Muscle layer of colon (tissue), 2 donors: ENCODE data around the gene PSMC5.
A peak's percentile ranks its signal among the peaks of the same experiment; 100 is the strongest.

ENCODE experiments used
- H3K27ac ChIP-seq: one replicate; pipeline ENCODE4 v1.7.0; 2013; ENCODE audit warnings: low read depth, mild to moderate bottlenecking, low read length, moderate library complexity
- H3K27me3 ChIP-seq, 2 donors: one replicate each; pipeline ENCODE4 v1.7.0; 2013; ENCODE audit warnings: low read length in 2 of 2, mild to moderate bottlenecking in 2 of 2; ENCODE audit not compliant: insufficient read depth in 2 of 2, control insufficient read depth in 1 of 2
- H3K36me3 ChIP-seq: one replicate; pipeline ENCODE4 v1.7.0; 2013; ENCODE audit warnings: mild to moderate bottlenecking, low read length; ENCODE audit not compliant: insufficient read depth
- H3K4me1 ChIP-seq: one replicate; pipeline ENCODE4 v1.7.0; 2013; ENCODE audit warnings: mild to moderate bottlenecking, low read length; ENCODE audit not compliant: insufficient read depth
- H3K4me3 ChIP-seq, 2 donors: one replicate each; pipeline ENCODE4 v1.7.0; 2013; ENCODE audit warnings: low read length in 2 of 2, low read depth in 1 of 2, mild to moderate bottlenecking in 1 of 2, moderate library complexity in 1 of 2
- H3K9ac ChIP-seq: one replicate; pipeline ENCODE4 v1.7.0; 2013; ENCODE audit warnings: low read length
- H3K9me3 ChIP-seq: one replicate; pipeline ENCODE4 v1.7.0; 2013; ENCODE audit warnings: mild to moderate bottlenecking, low read length
- donor health status: abdominal sarcoma.
- donor health status: Adenocarcinoma of cecum.

PSMC5 gene

GRCh38 chr17:63833026-63833740 is 6.0 kb downstream of the PSMC5 start:
- Histone ChIP-seq H3K27me3 (no peaks in the 10 kb centered on the region), H3K36me3 (peaks cover 83% of the 10 kb centered on the region), H3K9me3 (no peaks in the 10 kb centered on the region), H3K4me3 (no peak overlapping the region), H3K9ac (no peak overlapping the region), H3K4me1 (peaks cover 28% of the 10 kb centered on the region), H3K27ac (no peak overlapping the region)

DNA sequence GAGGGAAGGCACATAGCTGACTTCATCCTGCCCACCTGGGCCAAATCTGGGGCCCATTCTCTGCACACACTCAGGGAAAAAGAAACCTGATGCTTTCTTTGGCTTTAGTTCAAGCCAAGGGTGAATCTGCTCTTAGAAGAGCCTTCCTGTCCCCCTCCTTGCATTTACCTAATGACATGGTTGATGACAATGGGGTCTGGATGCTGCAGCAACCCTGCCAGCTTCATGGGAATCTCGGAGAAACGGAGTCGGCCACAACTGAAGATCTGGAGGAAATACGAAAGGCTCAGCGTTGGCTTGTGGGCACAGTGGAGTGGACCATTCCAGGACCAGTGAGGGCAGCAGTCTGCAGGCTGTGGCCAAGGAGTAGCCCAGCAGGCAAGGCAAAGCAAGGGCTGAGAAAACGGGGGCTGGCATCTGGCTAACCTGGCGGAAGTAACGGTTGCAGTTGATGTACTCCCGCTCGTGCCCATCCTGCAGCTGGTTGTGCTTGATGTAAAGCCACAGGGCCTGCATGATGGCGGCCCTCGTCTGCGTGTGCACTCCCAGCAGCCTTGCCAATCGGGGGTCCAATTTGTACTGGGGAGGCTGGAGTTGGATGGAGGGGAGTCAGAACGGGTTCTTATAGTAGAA is 6.6 kb downstream of the PSMC5 start:
- H3K36me3 ChIP-seq: peaks cover 83% of the 10 kb centered on the region
- no peak overlapping the region for H3K4me3 ChIP-seq
- H3K27me3 ChIP-seq: no peaks in the 10 kb centered on the region
- H3K27ac ChIP-seq: no peak overlapping the region
- H3K9ac ChIP-seq: no peak overlapping the region
- no peaks in the 10 kb centered on the region for H3K9me3 ChIP-seq
- H3K4me1 ChIP-seq: peaks cover 28% of the 10 kb centered on the region

- no peaks in the 10 kb centered on the region for H3K9me3 ChIP-seq
- peaks cover 29% of the 10 kb centered on the region for H3K4me1 ChIP-seq
- no peaks in the 10 kb centered on the region for H3K27me3 ChIP-seq
- no peak overlapping the region for H3K4me3 ChIP-seq
- no peak overlapping the region for H3K9ac ChIP-seq
- peaks cover 77% of the 10 kb centered on the region for H3K36me3 ChIP-seq
- H3K27ac ChIP-seq: peak overlapping the region; percentile 17
Observed at GRCh38 chr17:63834431-63835166, 7.4 kb downstream of the PSMC5 start.

GRCh38 chr17:63835167-63835720 is 8.0 kb downstream of the PSMC5 start:
- H3K9ac ChIP-seq: no peak overlapping the region
- peaks cover 33% of the 10 kb centered on the region for H3K4me1 ChIP-seq
- peaks cover 71% of the 10 kb centered on the region for H3K36me3 ChIP-seq
- H3K4me3 ChIP-seq: no peak overlapping the region
- no peaks in the 10 kb centered on the region for H3K9me3 ChIP-seq
- H3K27me3 ChIP-seq: no peaks in the 10 kb centered on the region
- H3K27ac ChIP-seq: no peak overlapping the region

GRCh38 chr17:63836811-63837210 is 9.6 kb downstream of the PSMC5 start:
- Histone ChIP-seq H3K27ac (peak overlapping the region; percentile 12), H3K27me3 (no peaks in the 10 kb centered on the region), H3K9ac (no peak overlapping the region), H3K36me3 (peaks cover 55% of the 10 kb centered on the region), H3K9me3 (no peaks in the 10 kb centered on the region), H3K4me1 (peaks cover 46% of the 10 kb centered on the region), H3K4me3 (no peak overlapping the region)

DNA sequence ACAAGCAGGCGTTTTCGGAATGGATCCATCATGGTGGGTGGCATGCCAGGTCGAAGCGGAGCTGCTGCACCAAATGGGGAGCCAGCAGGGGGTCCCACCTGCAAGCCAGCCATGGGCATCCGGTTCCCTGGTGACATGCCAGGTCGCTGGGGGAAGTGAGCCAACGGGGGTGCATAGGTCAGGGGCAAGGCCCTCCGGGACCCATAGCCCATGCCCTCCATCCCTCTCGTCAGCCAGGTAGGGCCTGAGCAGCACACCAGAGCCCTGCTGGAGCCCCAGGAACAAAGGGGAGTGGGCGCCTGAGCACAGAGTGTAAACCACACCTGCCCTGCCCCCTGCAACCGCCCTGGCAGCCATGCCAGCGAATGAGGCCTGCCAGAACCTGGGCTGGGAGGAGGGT is 10.2 kb downstream of the PSMC5 start:
- peaks cover 46% of the 10 kb centered on the region for H3K4me1 ChIP-seq
- H3K27me3 ChIP-seq: no peaks in the 10 kb centered on the region
- no peak overlapping the region for H3K4me3 ChIP-seq
- H3K36me3 ChIP-seq: peaks cover 49% of the 10 kb centered on the region
- no peaks in the 10 kb centered on the region for H3K9me3 ChIP-seq
- H3K9ac ChIP-seq: no peak overlapping the region
- H3K27ac ChIP-seq: peak overlapping the region; percentile 77

GRCh38 chr17:63837962-63838600 is 10.8 kb downstream of the PSMC5 start:
- Histone ChIP-seq H3K9me3 (no peaks in the 10 kb centered on the region), H3K27ac (peak overlapping the region; percentile 77), H3K9ac (no peak overlapping the region), H3K36me3 (peaks cover 43% of the 10 kb centered on the region), H3K4me1 (peaks cover 46% of the 10 kb centered on the region), H3K4me3 (peak overlapping the region in 1 of 2 donors; percentile 57), H3K27me3 (no peaks in the 10 kb centered on the region)

DNA sequence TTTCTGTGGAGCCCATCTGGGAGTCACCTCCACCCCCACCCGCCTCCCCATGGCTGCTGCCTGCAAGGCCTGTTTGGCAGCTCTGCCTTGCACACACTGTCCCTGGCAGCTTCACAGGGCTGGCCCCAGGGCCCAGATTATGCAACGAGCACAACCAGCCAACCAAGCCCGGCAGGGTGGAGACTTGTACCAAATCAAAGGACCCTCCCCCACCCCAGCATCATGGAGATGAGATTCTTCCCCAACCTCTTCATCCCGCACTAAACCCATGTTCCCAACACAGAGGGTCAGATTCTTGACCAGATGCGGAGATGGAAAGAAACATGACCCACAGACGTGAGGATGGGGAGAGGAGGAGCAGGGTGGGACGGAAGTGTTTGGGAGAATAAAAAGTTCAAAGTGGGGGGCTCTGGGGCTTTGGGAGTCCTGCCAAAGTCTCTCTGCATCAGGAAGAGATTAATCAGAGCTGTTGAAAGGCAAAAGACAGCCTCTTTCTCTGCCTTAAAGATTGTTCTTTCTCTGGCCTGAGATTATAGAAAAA is 11.5 kb downstream of the PSMC5 start:
- Histone ChIP-seq H3K4me1 (peaks cover 47% of the 10 kb centered on the region), H3K9ac (peak overlapping the region; percentile 37), H3K27me3 (no peaks in the 10 kb centered on the region), H3K36me3 (peaks cover 37% of the 10 kb centered on the region), H3K27ac (peak overlapping the region; percentile 77), H3K4me3 (peak overlapping the region in 1 of 2 donors; percentile 57), H3K9me3 (no peaks in the 10 kb centered on the region)

GRCh38 chr17:63840591-63841349 is 13.5 kb downstream of the PSMC5 start:
- Histone ChIP-seq H3K36me3 (peaks cover 16% of the 10 kb centered on the region), H3K9ac (peak overlapping the region; percentile 87), H3K27me3 (no peaks in the 10 kb centered on the region), H3K4me1 (peaks cover 56% of the 10 kb centered on the region), H3K4me3 (peak overlapping the region; percentile 82 to 90), H3K9me3 (no peaks in the 10 kb centered on the region), H3K27ac (peak overlapping the region; percentile 99)

DNA sequence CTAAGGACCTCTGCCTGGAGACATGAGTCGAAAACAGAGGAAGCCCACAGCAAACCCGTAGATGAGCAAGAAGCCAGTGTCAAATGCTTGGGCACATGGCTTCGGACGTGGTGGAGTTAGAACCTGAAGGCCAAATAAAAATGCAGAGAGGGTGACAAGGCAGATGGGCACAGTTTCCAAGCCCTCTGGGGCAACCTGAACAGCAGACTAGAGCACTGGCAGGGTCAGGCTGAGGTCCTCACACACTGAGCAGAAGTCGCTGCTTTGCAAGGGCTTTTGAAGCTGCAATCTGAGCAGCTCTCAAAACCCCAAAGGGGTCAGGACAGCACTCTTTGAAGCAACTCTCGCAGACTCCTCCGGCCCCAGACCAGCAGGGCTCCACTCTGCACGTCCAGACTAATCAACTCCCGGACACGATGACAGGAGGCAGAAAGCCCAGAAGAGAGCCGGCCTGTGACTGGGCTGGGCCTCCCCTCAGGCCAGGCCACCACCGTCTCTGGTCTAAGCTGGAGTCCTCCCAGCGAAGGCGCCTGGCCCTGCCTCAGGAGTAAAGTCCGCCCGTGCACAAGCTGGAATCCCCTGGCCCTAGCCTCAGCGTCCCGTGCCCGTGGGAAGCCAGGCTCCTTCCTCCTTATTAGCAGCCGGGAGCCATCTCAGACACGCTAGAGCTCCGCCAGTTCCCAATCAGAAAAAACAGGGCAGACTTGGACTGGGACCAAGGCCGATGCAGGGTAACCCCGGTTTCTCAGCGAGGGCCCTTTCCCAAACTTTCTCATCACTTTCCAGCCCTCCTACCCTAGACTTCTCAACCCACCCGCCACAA is 14.3 kb downstream of the PSMC5 start:
- H3K4me3 ChIP-seq: peak overlapping the region; percentile 82 to 90
- peak overlapping the region; percentile 99 for H3K27ac ChIP-seq
- H3K9me3 ChIP-seq: no peaks in the 10 kb centered on the region
- peaks cover 8% of the 10 kb centered on the region for H3K36me3 ChIP-seq
- H3K27me3 ChIP-seq: no peaks in the 10 kb centered on the region
- H3K4me1 ChIP-seq: peaks cover 56% of the 10 kb centered on the region
- peak overlapping the region; percentile 87 for H3K9ac ChIP-seq
